Neutrophil (primary cell): ENCODE results near the gene NPAS3.

Experiments used
- H3K27ac ChIP-seq: fragments of 200-600 bp; sonication (generic); 2 replicates; pipeline ENCODE4 v1.5.1; 2016; ENCODE audit warnings: mild to moderate bottlenecking, moderate library complexity
- H3K27me3 ChIP-seq: fragments of 200-600 bp; sonication (generic); 2 replicates; pipeline ENCODE4 v1.6.0; 2016; ENCODE audit warnings: mild to moderate bottlenecking
- H3K36me3 ChIP-seq: fragments of 200-600 bp; sonication (generic); 2 replicates; pipeline ENCODE4 v1.5.1; 2017
- H3K4me1 ChIP-seq, 2 experiments: fragments of 200-600 bp in 1 of 2; sonication (generic) in 1 of 2; 1 replicate in 1 of 2; 2 replicates in 1 of 2; pipeline versions ENCODE4 v1.5.1 to v1.6.1; 2013 to 2016; ENCODE audit warnings: low read depth in 1 of 2, low read length in 1 of 2, mild to moderate bottlenecking in 1 of 2, moderate library complexity in 1 of 2; ENCODE audit not compliant: control insufficient read depth in 1 of 2, insufficient read depth in 1 of 2
- H3K4me3 ChIP-seq, 2 experiments: fragments of 200-600 bp in 1 of 2; sonication (generic) in 1 of 2; 1 replicate in 1 of 2; 2 replicates in 1 of 2; pipeline ENCODE4 v1.5.1; 2013 to 2016; ENCODE audit warnings: low read depth in 1 of 2, low read length in 1 of 2, mild to moderate bottlenecking in 1 of 2, moderate library complexity in 1 of 2
- H3K9me3 ChIP-seq: fragments of 200-600 bp; sonication (generic); 2 replicates; pipeline ENCODE4 v1.5.1; 2016
- CTCF ChIP-seq: fragments of 200-600 bp; sonication (generic); IDR thresholded peaks from 2 replicates; pipeline ENCODE4 v1.5.1; 2016; ENCODE audit warnings: antibody characterized with exemption

NPAS3 gene

GRCh38 chr14:33618361-33619105 is 679.9 kb downstream of the NPAS3 start:
- no peaks in the 10 kb centered on the region for H3K27me3 ChIP-seq

GRCh38 chr14:33622496-33622895 is 683.8 kb downstream of the NPAS3 start:
- Histone ChIP-seq H3K4me3 (no peak overlapping the region), H3K36me3 (no peaks in the 10 kb centered on the region), H3K27me3 (no peaks in the 10 kb centered on the region), H3K4me1 (no peaks in the 10 kb centered on the region), H3K27ac (no peak overlapping the region), H3K9me3 (no peaks in the 10 kb centered on the region)
- no peak for TF ChIP-seq CTCF

More at GRCh38 chr14:33618361-33619105, 679.9 kb downstream of the NPAS3 start:
- H3K4me1 ChIP-seq = no peaks in the 10 kb centered on the region
- H3K9me3 ChIP-seq = no peaks in the 10 kb centered on the region
- no peak overlapping the region for H3K4me3 ChIP-seq
- H3K27ac ChIP-seq = no peak overlapping the region
- TF ChIP-seq CTCF = no peak
- no peaks in the 10 kb centered on the region for H3K36me3 ChIP-seq

GRCh38 chr14:33629792-33630191 is 691.1 kb downstream of the NPAS3 start:
- no peak for TF ChIP-seq CTCF
- H3K9me3 ChIP-seq = no peaks in the 10 kb centered on the region
- no peak overlapping the region for H3K27ac ChIP-seq
- no peaks in the 10 kb centered on the region for H3K36me3 ChIP-seq
- H3K4me1 ChIP-seq = no peaks in the 10 kb centered on the region
- no peaks in the 10 kb centered on the region for H3K27me3 ChIP-seq
- no peak overlapping the region for H3K4me3 ChIP-seq

- no peak for TF ChIP-seq CTCF
- Histone ChIP-seq H3K27ac (no peak overlapping the region), H3K27me3 (no peaks in the 10 kb centered on the region), H3K36me3 (no peaks in the 10 kb centered on the region), H3K4me3 (no peak overlapping the region), H3K4me1 (no peaks in the 10 kb centered on the region), H3K9me3 (no peaks in the 10 kb centered on the region)
These were observed 692.3 kb downstream of the NPAS3 start for GRCh38 chr14:33631021-33631420.

- H3K4me3 ChIP-seq = no peak overlapping the region
- TF ChIP-seq CTCF = no peak
- no peaks in the 10 kb centered on the region for H3K36me3 ChIP-seq
- no peaks in the 10 kb centered on the region for H3K4me1 ChIP-seq
- H3K27me3 ChIP-seq = no peaks in the 10 kb centered on the region
- H3K9me3 ChIP-seq = no peaks in the 10 kb centered on the region
- no peak overlapping the region for H3K27ac ChIP-seq
These were observed 692.8 kb downstream of the NPAS3 start for GRCh38 chr14:33631441-33631840.
